SKM-1 (cell line): Measurements from ENCODE around the gene SOWAHC.
"Not testable (repeated sequence)": the region's sequence is repeated elsewhere in the genome, so short reads cannot be mapped to it uniquely, and the experiment has no call there.

Experiments
- DNase-seq: peaks from one replicate; lab custom pipeline; 2025; ENCODE audit not compliant: unreplicated experiment; lab: John Stamatoyannopoulos, UW

The SOWAHC gene

DNA sequence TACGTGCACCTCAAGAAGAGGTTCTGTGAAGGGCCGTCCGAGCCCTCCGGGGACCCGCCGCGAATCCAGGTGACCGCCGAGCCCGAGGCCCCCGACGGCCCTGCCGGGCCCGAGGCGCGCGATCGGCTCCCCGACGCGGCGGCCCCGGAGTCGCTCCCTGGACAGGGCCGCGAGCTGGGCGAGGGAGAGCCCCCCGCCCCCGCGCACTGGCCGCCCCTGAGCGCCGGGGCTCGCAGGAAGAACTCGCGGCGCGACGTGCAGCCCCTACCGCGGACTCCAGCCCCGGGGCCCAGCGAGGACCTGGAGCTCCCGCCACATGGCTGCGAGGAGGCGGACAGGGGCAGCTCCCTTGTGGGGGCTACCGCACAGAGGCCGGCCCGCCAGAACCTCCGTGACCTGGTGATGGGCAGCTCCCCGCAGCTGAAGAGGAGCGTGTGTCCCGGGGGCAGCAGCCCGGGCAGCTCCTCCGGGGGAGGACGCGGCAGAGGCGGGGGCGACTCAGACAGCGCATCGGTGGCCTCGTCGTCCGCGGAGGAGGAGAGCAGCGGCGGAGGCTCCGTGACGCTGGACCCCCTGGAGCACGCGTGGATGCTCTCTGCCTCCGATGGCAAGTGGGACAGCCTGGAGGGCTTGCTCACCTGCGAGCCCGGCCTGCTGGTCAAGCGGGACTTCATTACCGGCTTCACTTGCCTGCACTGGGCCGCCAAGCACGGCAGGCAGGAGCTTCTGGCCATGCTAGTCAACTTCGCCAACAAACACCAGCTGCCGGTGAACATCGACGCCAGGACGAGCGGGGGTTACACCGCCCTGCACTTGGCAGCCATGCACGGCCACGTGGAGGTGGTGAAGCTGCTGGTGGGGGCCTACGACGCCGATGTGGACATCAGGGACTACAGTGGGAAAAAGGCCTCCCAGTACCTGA, 812 bp downstream of the SOWAHC start:
- no peak for DNase-seq

DNA sequence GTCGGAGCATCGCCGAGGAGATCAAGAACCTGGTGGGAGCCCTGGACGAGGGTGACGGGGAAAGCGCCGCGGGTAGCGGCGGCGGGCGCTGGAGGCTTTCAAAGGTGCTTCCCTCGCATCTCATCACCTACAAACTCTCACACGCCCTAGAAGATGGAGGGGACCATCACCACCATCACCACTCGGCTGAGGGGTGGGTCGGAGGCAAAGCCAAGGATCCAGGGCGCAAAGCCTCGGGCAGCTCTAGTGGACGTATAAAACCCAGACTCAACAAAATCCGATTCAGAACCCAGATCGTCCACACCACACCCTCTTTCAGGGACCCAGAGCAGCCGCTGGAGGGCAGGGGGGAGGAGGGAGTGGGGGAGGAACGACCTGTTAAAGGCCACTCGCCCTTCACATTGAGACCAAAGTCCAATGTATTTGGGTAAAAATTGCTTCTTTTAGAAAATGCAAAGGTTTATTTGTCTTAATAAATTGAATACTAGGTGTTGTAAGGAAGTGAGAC, 1.5 kb downstream of the SOWAHC start:
- DNase-seq: no peak

DNA sequence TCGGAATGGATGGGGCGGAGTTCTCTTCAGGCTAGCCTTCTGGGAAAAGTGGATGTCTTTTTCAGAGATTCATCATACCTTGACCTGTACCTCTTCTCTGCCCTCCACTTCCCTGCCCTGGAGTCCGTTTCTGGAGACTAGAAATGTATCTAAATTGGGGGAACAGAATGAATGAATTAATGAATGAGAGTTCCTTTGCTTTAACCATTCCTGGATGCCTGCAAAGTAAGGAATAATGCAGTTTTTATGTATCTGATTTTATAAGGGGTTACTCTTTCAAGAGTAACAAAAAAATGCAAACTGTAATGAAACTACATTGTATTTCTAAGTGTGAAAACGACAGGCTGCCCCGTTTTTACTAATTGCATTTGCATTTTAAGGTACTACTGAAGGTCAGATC, 2.0 kb downstream of the SOWAHC start:
- no peak for DNase-seq

DNA sequence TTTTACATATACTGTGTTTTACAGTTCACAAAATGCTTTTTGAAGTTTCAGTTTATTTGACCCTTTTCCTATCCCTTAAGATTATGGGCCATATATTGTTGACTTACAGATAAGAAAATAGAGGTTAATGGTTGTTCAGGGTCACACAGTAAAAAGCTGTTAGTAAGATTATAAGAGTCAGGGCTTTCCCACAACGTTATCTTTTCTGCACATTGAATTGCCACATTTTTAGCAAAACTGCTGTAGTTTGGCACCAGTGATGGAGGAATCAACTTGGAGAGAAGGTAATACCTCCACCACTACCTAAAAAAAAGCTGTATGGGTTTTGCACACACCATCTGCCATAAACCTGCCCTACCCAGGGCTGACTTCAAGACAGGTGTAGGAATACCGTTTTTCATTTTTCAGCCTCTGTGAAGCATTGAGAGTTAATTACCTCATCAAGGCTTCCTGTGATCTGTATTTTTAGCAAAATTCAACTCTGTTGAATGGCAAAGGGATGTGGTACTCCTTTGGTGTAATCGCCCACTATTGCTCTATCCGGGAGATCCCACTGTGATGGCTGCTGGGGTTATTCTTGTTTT, 5.0 kb downstream of the SOWAHC start:
- DNase-seq: no peak

DNA sequence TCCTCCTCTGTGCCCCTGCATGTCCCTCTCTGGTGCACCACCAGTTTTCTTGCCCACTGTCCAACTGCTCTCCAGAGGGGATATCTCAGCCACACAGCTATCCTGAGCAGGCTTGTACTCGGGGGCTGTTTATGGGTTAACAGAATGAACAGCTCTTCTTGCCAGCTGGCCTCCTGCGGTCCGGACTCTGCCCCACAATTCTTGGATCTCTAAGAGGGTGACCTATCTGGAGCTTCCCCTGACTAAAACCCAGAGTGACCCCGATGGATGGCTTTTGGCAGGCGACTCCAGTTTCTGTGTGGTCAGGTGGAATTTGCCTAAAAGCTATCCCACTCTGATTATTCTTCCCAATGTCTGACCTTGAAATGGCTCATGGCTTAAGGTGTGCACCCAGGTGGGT, 9.1 kb downstream of the SOWAHC start:
- no peak for DNase-seq

DNA sequence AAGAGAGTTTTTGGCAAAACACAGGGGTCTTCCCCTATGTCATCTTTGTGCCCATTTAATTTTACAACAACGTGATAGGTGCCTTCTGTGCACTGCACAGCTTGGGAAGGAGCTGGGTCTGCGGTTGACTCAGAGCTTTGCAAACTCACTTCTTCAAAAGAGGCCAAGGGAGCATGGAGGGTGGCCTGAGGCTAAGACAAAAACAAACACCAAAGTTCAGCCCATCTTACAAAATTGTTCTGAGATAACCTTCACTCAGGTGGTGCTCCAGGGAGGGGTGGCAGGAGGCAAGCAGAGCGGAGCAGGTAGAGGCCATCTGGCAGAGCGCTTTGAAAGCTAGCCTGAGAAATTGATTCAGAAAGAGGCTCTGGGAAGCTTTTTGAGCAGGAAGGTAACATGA, 9.8 kb downstream of the SOWAHC start:
- DNase-seq: no peak

DNA sequence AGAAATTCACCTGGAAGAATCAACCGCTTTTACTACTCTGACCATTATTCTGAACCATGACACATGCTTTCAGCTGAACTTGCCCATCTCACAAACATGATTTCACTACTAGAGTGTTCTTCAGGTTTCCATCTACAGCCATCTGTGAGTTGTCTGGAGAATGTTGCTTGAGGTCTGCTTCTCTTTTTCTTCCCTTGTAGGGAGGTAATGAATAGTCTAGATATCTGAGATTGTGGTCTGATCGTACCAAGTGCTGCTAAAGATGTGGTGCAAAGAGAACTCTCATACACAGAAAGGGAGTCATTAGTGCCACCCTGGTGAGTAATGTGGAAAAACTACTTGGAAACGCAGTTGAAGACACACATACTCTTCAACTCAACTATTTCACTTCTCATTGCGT, 10.2 kb downstream of the SOWAHC start:
- DNase-seq: no peak

DNA sequence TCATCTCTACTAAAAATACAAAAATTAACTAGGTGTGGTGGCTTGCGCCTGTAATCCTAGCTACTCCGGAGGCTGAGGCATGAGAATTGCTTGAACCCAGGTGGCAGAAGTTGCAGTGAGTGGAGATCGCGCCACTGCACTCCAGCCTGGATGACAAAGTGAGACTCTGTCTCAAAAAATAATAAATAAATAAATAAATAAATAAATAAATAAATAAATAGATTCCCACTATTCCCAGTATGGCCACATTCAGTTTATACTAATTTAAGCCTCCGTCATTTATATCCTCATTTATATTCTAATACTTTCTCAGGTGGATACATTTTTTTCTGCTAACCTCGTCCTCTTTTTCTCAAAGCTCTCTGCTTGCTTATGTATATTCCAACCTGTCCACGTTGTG, 14.2 kb downstream of the SOWAHC start:
- not testable (repeated sequence) for DNase-seq

DNA sequence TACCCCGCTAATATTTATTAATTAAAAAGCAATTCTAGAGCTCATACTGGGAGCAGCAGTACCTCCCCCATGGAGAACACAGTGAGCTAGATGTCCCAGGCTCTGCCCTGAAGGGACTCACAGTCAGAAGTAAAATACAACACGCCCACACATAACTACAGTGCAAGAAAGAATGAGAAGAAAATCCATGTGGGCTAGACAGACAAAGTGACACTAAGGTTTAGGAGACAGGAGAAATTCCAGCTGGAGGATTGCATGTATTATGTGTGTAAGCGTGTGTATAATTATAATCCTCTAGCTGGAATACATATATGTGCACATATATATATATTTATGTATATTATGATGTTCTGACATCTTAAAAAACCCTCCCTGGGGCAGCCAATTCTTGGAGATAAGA, 15.7 kb downstream of the SOWAHC start:
- DNase-seq: no peak

DNA sequence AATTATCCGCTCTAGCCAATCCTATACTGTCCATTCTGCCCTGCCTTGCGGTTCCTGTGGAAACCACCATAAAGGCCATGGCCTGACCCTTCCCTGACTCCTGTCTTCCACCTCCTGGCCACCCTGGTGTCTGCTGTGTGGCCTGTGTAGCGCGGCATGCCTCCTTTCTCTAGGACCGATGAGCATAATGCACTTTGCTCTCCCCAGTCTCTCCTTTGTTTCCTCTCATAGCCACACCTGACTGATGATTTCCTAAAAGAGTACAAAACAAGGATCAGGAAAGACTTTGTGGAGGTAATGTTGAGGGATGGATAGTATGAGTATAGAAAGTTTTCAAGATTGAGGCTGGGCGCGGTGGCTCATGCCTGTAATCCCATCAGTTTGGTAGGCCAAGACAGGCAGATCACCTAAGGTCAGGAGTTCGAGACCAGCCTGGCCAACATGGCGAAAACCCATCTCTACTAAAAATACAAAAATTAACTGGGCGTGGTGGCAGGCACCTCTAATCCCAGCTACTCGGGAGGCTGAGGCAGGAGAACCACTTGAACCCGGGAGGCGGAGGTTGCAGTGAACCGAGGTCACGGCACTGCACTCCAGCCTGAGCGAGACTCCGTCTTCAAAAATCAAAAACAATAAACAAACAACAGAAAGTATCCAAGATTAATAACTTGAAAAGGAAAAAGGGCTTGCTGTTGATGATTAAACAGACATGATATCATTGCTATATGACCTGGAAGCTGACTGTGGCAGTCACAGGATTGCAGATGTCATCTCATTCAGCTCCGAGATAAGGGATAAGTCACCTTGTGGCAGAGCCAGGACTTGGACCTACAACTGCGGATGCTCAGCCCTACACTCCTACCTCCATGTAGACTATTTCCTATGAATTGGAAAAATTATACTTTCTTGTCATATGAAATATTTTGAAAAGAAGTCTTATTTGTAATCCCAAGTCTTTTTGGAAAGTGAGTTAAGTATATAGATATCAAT, 16.6 kb downstream of the SOWAHC start:
- DNase-seq: no peak

DNA sequence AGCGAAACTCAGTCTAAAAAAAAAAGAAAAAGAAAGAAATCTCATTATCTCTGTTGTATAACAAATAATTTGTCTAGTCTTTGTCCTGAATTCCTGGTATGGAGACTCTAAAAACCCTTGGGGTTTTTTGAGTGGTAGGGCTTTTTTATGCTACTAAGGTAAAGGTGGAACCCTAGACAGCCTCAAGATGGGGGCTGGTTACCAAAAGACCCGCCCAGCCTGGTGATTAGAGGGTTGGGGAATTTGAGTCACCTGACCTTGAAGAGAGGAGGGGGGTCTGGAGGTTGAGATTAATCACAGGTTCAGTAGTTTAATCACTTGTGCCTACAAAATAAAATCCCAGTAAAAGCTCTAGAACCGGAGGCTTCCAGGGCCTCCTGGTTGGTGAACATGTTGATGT, 17.6 kb downstream of the SOWAHC start:
- no peak for DNase-seq

DNA sequence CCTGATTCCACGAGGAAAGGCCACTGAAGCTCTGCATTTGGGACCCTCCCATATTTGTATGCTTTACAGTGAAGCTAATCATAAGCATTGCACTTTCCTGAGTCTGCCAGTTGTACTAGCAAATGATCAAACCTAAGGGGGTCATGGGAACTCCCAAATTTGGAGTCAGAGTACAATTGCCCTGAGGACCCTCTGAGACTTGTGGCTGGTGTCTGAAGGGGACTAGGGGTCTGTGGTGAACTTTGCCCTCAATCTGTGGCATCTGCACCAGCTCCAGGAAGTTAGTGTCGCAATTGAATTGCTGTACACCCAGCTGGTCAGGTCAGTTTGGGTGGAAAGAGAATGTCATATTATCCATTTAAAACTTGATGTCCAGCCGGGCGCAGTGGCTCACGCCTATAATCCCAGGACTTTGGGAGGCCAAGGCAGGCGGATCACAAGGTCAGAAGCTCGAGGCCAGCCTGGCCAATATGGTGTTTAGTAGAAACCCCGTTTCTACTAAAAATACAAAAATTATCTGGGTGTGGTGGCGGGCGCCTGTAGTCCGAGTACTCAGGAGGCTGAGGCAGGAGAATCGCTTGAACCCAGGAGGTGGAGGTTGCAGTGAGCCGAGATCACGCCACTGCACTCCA, 18.1 kb downstream of the SOWAHC start:
- no peak for DNase-seq

DNA sequence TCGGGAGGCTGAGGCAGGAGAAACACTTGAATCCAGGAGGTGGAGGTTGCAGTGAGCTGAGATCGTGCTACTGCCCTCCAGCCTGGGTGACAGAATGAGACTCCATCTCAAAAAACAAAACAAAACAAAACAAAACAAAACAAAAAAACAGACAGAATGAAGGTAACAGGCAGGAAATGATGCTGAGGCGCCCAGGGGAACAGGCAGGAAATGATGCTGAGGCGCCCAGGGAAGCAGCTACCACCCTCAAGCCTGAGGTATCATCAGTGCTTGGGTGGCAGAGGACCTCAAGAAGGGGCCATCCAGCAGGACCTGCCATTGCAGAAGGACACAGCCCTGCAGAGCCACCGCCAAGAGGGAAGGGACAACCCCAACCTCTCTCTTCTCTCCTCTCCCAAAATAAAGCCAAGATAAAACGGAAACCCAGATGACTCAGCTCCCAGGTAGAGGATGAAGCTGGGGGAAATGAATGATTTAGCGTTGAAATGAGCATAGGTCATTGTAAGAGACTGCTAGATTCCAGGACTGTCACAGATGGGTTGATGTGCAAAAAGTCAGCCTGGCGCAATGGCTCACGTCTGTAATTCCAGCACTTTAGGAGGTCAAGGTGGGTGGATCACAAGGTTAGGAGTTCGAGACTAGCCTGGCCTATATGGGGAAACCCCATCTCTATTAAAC, 19.3 kb downstream of the SOWAHC start:
- DNase-seq: no peak

DNA sequence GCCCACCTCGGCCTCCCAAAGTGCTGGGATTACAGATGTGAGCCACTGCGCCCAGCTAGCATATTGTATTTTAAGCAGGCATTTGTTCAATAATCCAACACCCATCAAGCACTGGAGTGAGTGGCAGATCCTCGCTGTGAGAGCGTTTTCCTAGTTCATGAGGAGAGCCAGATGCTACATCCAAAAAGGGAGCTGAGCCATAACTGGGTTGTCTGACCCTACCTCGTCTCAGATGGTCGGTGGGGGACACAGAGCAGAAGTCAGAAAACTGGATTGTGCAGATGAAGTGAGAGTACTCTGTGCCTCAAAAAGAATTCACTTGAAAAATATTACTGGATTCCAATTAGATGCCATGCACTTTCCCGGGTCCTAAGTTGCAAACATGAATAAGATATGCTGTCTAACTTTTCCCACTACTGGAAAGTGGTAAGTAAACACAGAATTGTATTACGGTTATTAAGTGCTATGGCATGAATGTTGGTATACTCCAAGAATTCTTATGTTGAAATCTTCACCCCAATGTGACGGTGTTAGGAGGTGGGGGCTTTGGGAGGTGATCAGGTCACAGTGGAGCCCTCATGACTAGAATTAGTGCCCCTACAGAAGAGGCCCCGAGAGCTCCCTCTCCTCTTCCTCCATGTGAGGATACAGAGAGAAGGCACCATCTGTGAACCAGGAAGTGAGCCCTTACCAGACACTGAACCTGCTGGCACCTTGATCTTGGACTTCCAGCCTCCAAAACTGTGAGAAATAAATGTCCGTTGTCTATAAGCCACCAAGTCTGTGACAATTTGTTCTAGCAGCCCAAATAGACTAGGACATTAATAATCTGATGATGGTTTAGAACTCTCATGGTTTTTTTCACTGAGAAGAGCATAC, 21.5 kb downstream of the SOWAHC start:
- DNase-seq: no peak

DNA sequence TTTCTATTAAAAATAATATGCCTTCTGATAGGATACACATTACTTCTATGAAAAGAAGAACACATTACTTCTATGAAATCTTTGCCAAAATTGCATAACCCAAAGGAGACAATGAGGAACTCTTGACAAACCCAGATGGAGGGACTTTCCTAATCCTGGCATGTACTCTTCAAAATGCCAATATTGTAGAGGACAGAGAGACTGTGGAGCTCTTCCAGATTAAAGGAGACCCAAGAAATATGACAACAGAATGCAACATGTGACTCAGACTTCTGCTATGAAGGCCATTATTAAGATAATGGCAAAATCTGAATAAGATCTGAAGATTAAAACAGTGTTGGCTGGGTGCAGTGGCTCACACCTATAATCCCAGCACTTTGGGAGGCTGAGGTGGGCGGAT, 22.2 kb downstream of the SOWAHC start:
- peak; percentile 57 for DNase-seq

DNA sequence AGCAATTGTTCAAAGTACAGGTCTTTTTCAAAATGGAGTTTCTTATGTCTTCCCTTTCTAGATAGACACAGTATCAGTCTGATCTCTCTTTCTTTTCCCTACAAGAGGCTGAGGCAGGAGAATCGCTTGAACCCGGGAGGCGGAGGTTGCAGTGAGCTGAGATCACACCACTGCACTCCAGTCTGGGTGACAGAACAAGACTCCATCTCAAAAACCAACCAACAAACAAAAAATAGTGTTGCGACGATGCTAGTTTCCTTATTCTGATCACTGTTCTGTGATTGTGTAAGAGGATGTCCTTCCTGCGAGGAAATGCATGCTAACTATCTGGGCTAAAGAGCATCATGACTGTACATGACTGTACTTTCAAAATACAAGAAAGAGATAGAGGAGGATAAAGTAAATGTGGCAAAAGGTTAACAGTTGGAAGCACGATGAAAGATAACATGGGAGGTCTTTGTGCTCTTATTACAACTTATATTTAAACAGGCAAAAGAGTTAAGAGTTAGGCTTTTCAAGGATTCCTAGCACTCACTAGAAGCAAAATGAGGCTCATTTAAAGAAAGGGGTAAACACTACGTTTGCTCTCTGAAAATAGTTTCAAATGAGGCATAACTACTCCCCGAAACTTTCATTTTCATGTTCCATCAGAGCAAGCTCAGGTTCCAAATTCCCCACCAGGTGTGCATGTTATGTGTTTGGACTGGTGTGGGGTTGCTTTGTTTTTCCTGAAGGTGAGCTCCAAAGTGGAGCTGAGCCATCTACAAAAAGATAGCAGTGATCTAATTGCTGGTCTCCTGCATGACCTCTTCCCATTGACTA, 23.8 kb downstream of the SOWAHC start:
- peak; percentile 31 for DNase-seq

DNA sequence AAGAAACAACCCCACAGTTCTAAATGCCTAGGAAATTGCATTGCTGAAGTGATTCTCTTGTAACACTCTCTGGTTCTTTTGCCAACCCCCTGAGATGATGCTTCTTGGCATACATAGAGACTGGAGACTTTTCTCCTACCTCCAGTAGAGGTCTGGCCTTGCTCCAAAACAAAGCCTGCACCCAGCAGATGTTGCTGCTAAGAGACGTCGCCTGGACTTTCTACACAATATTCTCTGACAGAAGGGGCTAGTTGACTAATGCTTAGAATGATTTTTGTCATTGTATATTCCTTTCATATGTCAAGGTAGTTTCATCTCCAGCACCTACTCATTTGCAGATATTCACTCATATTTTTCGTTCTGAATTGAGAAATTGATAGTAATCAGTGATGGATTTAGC, 24.6 kb downstream of the SOWAHC start:
- no peak for DNase-seq

DNA sequence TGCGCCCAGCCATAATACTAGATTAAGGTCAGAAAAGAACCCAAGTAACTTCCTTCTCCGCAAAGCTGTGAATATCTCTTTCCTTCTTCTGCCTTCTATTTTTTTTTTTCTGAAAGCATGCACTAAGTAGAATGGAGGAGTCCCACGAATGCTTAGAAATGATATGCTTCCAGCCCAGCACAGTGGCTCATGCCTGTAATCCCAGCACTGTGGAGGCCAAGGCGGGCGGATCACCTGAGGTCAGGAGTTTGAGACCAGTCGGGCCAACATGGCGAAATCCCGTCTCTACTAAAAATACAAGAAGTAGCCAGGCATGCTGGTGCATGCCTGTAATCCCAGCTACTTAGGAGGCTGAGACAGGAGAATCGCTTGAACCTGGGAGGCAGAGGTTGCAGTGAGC, 25.8 kb downstream of the SOWAHC start:
- not testable (repeated sequence) for DNase-seq
